Middle frontal gyrus (tissue), 1 donor: ENCODE measurements around the gene ITGA4.

ENCODE experiments used
- DNase-seq: peaks from one replicate; pipeline ENCODE4 v3.0.0-alpha.2; 2015; ENCODE audit warnings: low spot score; ENCODE audit errors: extremely low spot score

Gene ITGA4

DNA sequence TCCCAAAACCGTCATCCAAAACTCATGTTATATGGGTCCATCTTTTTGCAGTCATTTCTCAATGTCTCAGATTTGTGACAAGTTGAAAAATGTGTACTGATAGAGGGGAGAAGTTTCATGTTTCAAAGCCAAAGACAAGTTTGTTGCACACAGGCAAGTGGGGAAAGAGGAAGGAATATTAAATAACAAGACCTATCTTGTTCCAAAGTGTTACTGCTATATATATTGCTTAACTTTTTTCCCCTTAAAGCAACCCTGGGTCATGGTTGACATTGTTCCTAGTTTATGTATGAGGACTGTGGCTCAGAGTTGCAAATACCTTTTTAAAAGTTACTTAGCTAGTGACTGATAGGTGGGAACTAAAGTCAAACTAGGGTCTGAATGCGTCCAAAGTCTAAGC lies 1.7 kb downstream of the ITGA4 start:
- DNase-seq, result no peak

DNA sequence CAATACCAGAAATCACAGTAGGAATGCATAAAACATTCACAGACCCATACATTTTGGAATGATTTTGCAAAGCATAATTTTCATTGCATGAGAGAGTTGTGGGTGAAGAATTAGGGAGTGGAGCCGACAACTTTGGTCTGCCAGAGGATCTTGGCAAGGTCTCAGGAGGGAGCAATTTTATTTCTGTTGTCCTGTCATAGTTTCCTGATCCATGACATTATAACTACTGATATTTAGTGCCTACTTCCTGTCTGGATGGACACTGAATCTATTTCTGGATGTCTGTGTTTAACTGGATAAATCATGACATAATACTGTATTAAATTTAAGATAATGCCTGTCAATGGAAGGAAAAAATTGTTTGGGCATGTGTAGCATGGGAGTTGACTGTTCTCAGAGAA lies 2.4 kb downstream of the ITGA4 start:
- DNase-seq, result no peak

DNA sequence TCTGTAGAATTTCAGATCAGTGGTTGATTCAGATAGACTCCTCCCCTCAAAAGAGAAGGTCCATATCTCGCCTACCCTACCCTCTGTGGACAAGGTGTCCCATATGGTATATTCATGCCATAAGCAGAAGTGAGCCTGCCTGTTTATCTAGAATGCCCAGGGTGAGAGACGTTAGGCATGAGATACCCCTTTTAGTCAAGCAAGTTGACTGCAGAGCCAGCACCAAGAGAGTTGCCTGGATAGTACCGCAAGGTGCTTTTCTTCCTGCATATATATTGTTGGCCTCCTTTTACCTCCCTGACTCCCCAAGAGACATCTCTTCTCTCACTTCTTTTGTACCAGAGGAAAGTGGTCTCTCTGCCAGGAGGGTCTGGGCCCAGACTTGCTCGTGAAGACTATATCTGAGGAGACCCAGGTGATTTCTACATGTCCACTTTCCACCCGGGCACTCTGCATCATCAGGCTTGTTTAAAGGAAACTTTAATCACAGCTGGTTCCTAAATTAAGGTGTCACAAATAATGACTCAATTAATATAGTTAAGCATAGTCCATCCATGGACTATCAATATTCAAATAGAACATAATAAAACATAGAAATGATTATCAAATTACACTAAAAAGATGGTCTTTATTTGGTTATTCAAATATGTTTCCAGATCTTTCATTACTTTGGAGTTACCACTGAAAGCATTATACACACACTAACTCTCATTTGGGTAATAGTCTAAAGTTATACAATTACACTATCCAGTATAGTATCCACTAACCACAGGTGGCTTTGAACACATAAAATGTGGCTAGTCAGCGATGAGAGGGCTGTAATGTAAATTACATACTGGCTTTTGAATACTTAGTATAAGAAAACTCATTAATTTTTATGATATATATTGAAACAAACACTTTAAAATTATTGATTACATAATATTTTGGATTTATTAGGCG lies 4.1 kb downstream of the ITGA4 start:
- no peak for DNase-seq

DNA sequence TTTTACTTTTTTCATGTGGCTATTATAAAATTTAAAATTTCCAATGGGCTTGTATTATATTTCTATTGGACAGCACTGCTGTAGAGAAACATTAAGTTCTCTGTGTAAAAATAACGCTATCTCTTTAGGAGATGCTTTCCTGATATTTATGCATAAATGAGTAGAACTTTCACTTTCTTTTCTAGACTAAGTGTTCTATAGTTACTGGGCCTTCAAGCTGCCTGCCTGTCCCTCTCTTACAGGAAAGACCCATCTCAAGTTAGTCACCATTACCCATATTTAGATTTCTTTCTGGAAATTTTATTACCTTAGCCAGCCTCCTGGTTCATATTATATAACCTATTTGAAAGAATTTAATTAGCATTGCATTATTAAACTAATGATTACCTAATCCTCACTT lies 4.8 kb downstream of the ITGA4 start:
- DNase-seq, result no peak

DNA sequence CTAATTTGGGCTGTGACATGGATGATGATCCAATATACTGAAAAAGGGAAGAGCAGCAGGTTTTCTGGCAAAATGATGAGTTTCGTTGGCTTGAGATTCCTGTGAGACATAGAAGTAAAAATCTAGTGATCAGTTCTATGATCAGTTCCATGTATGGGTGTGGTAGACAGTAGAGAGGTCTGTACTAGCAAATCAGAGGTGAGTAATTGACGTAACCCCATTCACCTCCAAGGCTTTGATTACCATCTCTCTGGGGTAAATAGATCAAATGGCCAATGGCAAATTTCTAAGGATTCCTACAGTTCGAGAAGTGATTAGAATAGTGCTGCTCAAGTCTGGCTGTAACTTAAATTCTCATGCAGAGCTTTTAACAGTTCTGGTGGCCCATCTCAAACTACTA lies 6.4 kb downstream of the ITGA4 start:
- no peak for DNase-seq

DNA sequence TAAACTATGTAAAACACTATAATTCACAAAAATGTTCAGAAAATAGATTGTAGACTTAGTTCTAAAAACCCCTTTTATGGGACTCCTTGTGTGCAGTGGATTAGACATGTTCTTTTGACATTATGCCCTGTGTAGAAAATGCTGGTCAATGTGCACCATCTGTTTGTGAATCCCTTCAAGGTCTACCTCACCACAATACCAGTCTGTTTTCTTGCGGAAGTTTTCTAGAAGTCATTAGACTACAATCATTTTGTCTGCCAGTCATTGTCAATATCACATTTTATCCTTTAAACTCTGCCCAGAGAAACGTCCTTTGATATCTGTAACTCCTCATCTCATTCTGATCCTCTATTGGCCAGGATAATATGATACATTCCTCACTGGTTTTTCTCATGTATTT lies 7.8 kb downstream of the ITGA4 start:
- DNase-seq, result no peak

DNA sequence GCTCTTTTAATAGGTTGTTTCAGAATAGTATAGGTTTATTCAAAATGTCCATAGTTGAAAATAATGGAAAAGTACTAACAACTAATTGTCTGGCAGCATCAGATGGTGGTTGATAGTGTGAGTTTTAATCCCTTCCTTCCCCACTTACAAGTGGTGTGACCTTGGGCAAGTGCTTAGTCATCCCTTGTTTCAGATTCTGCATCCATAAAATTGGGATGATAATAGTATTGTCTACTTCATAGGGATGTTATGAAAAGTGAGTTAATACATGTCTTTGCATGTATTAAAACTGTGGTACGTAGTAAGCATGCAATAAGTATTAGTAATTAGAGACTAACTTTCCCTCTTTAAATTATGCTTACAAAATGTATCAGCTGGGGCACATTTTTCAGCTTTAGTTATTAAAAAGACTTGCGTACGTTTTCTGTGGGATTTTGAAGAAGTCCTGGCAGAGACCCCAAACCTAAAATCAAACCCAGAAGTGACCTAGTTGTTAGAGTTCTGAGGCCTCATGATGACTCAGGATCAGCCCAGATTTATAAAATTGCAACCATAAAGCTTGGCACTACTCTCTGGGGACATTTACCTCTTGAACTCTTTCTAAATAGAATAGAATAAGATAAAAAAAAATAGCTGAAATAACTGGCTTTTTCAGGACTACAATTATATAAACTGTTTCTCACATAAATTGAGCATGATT lies 8.6 kb downstream of the ITGA4 start:
- no peak for DNase-seq

DNA sequence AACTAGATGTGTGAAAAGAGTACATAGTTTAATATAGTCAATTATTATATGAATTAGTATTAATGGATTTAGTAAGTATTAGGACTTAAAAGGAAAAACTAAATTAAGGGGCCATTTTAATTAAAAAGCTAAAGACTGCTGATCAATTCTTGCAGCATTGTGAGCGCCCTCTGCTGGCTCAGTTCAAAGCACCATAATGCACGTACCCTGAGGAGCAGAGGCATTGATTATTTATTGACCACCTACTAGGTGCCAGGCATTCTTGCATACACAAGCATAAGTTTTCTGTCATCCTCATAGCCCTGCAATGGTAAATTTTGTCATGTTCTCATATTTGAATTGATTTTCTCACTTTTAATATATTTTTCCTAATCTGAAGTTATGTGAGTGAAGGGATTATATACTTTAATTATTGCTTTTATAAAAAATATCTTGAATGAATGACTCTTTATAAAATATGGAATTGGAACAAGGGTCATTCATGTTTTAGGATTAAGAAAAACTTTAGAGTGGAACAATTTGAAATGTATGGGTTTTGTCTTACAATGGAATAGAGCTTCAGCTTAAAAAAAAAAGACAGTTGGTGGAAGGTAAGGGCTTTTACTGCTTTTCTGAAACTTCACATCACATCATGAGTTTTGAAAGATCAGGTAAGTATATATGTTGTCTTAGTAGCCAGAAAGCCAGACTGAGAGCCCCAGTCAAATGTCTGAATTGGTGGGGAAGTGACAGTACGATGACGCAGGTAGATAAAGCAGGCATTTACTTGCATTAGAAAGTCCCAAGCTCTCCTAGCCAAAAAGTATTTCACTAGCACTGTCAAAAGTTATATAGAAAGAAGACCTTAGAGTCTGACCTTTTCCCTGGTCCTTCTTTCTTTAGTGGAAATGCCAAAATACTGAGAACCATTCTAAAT lies 9.7 kb downstream of the ITGA4 start:
- DNase-seq, result no peak

DNA sequence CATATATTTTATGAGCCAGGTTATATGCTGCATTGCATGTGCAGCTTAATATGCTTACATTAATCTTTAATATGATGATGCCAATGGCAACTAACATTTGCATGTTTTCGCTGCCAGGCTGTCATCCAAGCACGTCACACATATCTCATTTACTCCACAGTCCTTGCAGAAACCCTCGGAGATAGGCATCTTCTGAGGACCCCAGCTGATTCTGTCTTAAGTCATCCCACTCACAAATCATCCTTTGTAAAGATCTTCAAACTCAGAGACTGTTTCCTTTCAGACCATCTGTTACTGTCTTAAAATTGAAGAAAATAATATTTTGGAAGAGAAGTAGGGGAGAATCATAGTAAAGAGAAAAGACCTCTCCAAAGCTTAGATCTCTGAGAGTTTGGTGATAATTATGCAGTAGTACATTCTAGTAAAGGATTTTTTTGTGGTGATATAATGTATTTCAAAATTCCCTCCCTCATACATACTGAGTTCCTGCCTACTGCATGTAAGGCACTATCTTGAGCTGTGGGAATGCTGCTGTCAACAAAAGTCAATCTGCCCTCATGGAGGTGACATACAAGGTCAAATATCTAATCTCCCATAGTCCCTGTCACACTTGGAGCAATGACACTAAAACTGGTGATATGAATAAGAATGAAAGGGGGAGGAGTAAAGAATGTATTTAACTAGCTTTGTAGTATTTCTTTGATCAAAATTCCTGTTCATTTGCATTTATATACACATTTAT lies 11.0 kb downstream of the ITGA4 start:
- DNase-seq, result no peak

DNA sequence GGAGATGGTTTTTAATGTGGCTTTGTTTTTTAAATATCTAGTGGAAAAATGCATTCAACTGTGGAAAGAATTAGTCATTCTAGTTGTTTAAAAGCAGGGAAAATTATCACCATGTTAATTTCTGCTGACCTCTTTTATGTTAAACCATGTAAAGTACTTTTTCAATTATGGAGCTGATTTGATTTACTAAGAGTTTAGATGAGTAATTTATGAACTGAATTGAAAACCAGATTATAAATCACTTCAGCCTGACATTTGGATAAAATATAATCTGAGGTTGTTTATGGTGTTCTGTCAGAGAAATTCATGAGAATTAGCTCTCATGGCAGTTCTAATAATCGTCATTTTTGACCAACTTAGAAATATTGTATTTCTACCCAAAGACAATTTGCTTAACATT lies 11.6 kb downstream of the ITGA4 start:
- no peak for DNase-seq

DNA sequence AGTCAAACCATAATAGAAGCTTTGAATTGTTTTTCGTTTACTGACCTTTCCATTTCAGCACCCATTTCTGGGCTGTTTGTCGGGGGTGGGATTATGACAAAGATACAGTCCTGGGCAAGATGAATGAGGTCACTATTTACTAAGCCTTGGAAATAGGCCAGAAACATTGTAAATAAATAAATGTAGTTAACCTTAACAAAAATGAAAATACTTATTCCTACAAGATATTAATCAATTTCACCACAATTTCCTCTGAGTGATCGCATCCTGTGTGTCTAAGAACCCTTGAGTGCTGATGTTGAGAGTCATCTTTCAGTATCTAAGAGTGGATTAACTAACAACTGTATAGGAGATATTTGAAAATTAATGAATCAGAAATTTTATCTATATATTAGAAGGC lies 14.0 kb downstream of the ITGA4 start:
- DNase-seq, result no peak

DNA sequence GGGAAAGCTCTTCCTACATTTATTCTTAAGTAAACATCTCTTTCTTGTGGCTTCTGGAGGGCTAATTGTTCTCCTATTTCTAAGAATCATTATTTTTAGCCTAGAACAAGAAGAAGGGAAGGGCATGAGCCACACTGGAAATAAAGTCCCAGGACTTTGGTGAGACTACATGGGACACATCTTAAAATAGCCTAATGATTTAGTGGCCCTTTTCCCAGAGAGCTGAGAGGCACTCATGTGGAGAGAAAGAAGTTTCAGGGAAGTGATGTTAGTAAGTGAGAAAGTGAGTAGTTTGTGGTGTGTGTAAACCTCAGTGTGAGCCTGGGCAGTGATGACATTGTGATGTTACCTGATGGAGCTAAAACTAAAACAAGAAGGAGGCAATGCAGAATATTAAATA lies 14.6 kb downstream of the ITGA4 start:
- no peak for DNase-seq

DNA sequence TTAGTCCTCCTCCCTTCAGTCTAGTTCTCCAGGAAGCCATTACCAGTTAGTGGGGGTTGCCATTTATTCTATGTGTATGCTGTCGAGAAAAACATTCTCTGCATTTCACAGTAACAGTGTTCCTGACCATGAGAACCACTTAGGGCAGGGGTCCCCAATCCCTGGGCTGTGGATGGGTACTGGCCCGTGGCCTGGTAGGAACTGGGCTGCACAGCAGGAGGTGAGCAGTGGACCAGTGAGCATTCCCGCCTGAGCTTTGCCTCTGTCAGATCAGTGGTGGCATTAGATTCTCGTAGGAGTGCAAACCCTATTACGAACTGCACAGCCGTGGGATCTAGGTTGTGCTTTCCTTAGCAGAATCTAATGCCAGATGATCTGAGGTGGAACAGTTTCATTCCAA lies 15.8 kb downstream of the ITGA4 start:
- no peak for DNase-seq

DNA sequence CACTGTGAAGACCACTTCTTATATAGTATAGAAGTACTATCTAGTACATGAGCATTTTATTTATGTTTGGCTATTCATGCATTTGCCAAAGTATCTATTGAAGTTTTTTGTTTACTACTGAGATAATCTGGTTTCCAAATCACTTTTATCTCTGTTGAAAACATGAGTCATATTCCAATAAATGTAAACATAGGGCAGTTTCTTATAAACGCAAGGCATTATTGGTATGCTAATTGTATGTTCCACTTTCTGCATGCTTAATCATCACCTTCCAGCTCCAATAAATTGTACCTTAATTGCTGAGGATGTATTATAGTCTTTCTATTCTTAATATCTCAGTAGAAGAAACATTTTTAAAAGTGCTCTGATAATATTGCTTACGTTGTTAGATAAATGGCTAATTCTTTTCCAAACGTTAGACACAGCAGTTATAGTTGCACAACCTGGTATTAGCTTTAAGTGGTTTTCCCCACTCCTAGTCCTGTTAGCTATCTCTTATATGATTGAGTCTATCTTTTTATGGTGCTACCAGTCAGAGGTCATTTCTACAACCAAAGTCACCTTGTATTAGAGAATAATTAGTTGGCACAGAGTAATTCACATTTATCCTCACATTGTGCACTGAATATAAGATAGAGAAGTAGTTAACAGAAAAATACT lies 17.2 kb downstream of the ITGA4 start:
- DNase-seq, result no peak

DNA sequence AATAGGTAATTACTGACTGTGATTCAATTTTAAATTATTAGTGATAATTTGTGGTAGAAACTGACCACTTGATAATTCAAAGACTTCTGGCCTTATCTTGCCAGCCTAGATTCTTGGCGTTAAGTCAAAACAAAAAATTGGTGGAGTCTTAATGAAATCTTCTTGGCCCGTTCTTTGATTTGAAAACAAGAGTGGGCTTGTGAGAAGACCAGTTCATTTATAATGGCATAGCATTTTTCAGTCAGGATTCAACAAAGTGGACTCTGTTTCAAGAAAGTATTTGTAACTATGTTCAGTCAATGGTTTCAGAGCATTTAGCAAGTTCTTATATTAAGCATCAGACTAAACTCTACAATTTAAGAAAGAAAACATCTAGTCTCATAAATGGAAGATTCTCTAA lies 26.0 kb downstream of the ITGA4 start:
- no peak for DNase-seq

DNA sequence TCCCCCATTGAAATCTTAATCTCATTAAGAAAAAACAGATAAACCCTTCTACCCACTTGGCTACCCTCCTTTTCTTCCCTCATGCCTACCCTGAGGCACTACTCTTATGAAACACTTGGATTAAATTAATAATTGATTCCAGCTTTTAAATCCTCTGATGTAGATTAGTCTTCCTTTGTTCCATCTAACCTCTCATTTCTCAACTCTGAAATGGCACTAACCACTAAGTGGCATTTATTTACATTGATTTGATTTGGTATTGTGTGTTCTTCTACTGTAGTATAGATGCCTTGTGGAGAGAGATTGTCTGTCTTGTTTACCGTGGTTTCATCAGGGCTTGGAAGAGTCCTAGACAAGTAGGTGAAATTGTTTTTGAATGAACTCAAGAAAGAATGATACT lies 26.7 kb downstream of the ITGA4 start:
- DNase-seq, result no peak

DNA sequence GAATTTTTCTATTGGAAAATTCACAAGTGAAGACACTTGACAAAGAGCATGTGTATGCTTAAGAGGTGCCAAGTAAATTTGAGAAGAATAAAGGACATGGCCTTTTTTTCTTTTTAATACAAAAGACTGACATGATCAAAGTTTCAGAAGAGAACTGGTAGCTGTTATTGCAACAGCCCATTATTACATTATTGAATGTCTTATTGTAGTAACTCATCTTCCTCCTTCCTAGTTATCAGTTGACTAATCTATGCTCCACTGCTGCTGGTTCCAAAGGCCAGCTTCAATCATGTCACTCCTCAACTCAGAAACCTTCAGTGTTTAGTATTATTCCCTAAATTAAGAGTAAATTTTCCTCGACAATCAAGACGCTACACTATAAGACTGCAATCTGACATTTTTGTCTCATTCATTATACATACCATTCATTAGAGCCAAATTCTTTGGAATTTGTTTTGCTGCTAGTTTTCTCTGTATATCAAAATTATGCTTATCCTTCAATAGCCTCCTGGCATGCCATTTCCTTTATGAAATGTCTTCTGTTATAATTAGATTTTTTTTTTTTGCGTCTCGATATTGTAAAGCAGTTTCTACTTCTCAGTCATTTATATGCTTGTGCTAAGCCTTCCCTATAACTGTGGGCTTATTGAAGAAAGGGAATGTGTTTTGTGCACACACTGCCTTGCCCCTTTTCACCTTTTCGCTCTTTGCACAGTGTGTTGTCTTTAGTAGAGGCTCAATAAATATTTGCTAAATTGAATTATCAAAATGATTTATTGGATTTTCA lies 27.9 kb downstream of the ITGA4 start:
- no peak for DNase-seq

DNA sequence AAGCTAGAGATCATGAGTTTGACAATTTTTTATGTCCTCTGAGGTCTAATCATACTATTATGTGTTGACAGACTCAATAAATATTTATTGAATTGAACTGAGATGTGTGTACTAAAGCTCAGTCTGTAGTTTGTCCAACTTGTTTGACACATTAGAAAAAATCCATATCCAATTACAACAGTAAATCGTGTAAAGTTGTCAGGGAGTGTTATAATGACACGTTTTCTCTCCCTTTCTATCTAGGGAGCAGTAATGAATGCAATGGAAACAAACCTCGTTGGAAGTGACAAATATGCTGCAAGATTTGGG lies 28.4 kb downstream of the ITGA4 start:
- no peak for DNase-seq

DNA sequence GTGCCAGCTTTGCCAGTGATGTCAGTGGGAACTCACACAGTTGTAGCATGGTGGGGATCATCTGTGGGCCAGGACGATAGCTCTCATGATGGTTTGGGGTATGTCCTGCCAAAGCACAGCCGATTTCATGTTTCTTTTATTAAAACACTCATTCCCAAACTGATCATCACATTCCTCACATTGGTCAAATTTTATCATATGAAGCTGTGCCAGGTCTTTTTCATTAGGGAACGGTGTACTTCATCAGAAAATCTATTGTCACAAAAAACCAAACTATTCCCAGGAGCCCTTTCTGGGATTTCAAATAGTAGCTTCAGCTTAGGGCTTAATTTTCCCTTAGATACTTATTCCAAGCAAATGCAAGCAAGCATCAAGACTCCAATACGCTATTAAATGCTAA lies 42.0 kb downstream of the ITGA4 start:
- no peak for DNase-seq

DNA sequence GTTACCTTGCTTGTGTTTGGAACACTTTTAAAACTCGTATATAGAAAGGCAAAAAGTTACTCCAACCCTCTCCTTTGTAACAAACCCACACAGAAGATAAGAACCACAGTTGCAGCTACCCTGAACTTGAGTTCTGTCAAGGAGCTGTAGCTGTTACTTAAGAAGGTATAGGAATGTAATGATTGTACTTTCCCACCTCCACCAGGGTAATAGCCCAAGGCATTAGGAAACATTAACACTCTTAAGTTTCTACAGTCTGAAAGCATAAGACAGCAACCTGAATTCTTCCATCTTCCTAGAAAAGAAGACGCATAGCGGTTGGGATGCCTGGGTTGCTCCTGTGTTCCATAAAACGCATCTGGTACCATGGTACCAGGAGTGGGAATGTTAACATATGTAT lies 43.0 kb downstream of the ITGA4 start:
- DNase-seq, result no peak
